HG03565 (cell line): ENCODE measurements around the gene NOL4L.
"Not testable (repeated sequence)": the region's sequence is repeated elsewhere in the genome, so short reads cannot be mapped to it uniquely, and the experiment has no call there.

Experiments
- ATAC-seq: cut with Tn5 transposase; IDR thresholded peaks from one replicate; pipeline ENCODE4 v1.9.1; 2021; ENCODE audit warnings: mild to moderate bottlenecking, moderate library complexity; ENCODE audit not compliant: unreplicated experiment

NOL4L gene

GRCh38 chr20:32597714-32598113 is 12.6 kb upstream of the NOL4L start:
- ATAC-seq, result no peak

GRCh38 chr20:32596681-32597252 is 11.6 kb upstream of the NOL4L start:
- ATAC-seq, result no peak

GRCh38 chr20:32595143-32595542 is 10.0 kb upstream of the NOL4L start:
- ATAC-seq, result no peak

GRCh38 chr20:32594669-32595068 is 9.5 kb upstream of the NOL4L start:
- ATAC-seq, result not testable (repeated sequence)

- no peak for ATAC-seq
Observed at GRCh38 chr20:32594204-32594603, 9.1 kb upstream of the NOL4L start.

- ATAC-seq, result not testable (repeated sequence)
Observed at GRCh38 chr20:32592616-32593015, 7.5 kb upstream of the NOL4L start.

GRCh38 chr20:32592022-32592421 is 6.9 kb upstream of the NOL4L start:
- ATAC-seq, result no peak

GRCh38 chr20:32589769-32590168 is 4.6 kb upstream of the NOL4L start:
- ATAC-seq, result no peak

GRCh38 chr20:32589256-32589655 is 4.1 kb upstream of the NOL4L start:
- ATAC-seq, result no peak

- ATAC-seq, result no peak
Observed at GRCh38 chr20:32588040-32588439, 2.9 kb upstream of the NOL4L start.

GRCh38 chr20:32586291-32586690 is 1.2 kb upstream of the NOL4L start:
- no peak for ATAC-seq

GRCh38 chr20:32585586-32586127 is 524 bp upstream of the NOL4L start:
- no peak for ATAC-seq

- no peak for ATAC-seq
Observed at GRCh38 chr20:32583581-32584070, 1.5 kb downstream of the NOL4L start.

- no peak for ATAC-seq
Observed at GRCh38 chr20:32582659-32583580, 2.2 kb downstream of the NOL4L start.

GRCh38 chr20:32581839-32582658 is 3.1 kb downstream of the NOL4L start:
- no peak for ATAC-seq

- ATAC-seq, result no peak
Observed at GRCh38 chr20:32580970-32581838, 3.9 kb downstream of the NOL4L start.

- no peak for ATAC-seq
Observed at GRCh38 chr20:32580219-32580969, 4.7 kb downstream of the NOL4L start.

- no peak for ATAC-seq
Observed at GRCh38 chr20:32578840-32579390, 6.2 kb downstream of the NOL4L start.

- not testable (repeated sequence) for ATAC-seq
Observed at GRCh38 chr20:32578062-32578461, 7.1 kb downstream of the NOL4L start.
